Measurements from ENCODE around the gene FAM3C. TPM values are rescaled to one million over a fixed set of nuclear protein-coding genes. Genes with fewer than 3 reads are reported as not detected.

Gene FAM3C
- total RNA-seq, 1 experiment from 2014 or later = 14.1 TPM

GRCh38 chr7:121307021-121307574 is 89.0 kb downstream of the FAM3C start:
- DNase-seq (ENCODE audit: low spot score) = no peak
- in situ Hi-C loops (cut with HindIII; ENCODE audit: low sequenced_read_pairs) = no loop called here

- no peak for DNase-seq (ENCODE audit: low spot score)
- in situ Hi-C loops (cut with HindIII; ENCODE audit: low sequenced_read_pairs) = no loop called here
Measured at GRCh38 chr7:121306565-121306964, 89.5 kb downstream of the FAM3C start.

- in situ Hi-C loops (cut with HindIII; ENCODE audit: low sequenced_read_pairs) = no loop called here
- DNase-seq (ENCODE audit: low spot score) = no peak
Measured at GRCh38 chr7:121305109-121305508, 91.0 kb downstream of the FAM3C start.

- in situ Hi-C loops (cut with HindIII; ENCODE audit: low sequenced_read_pairs) = no loop called here
- DNase-seq (ENCODE audit: low spot score) = no peak
Measured at GRCh38 chr7:121304102-121304658, 91.9 kb downstream of the FAM3C start.

- in situ Hi-C loops (cut with HindIII; ENCODE audit: low sequenced_read_pairs) = no loop called here
- DNase-seq (ENCODE audit: low spot score) = no peak
Measured at GRCh38 chr7:121303422-121304101, 92.5 kb downstream of the FAM3C start.

- in situ Hi-C loops (cut with HindIII; ENCODE audit: low sequenced_read_pairs) = no loop called here
- no peak for DNase-seq (ENCODE audit: low spot score)
Measured at GRCh38 chr7:121302214-121302745, 93.8 kb downstream of the FAM3C start.

- no peak for DNase-seq (ENCODE audit: low spot score)
- in situ Hi-C loops (cut with HindIII; ENCODE audit: low sequenced_read_pairs) = no loop called here
Measured at GRCh38 chr7:121301446-121302213, 94.5 kb downstream of the FAM3C start.

GRCh38 chr7:121300685-121301420 is 95.3 kb downstream of the FAM3C start:
- DNase-seq (ENCODE audit: low spot score) = no peak
- in situ Hi-C loops (cut with HindIII; ENCODE audit: low sequenced_read_pairs) = no loop called here

Other genes with a start within 250 kb of the FAM3C start
- gene WNT16, start 67.3 kb downstream of the FAM3C start, total RNA-seq (2014; rRNA removed; shearing (Covaris generic)) = not detected in 2 replicates